ENCODE data around the gene FAM107B. TPM values are rescaled to one million over a fixed set of nuclear protein-coding genes. Genes with fewer than 3 reads are reported as not detected.

The FAM107B gene
- total and polyA plus RNA-seq, 2 of the 4 experiments (the other 2 are of a cell fraction): 26.4 to 27.1 TPM

GRCh38 chr10:14674376-14675050 is 100.2 kb downstream of the FAM107B start:
- peaks cover 7% of the 10 kb centered on the region for H3K4me1 ChIP-seq (ENCODE audit: control insufficient read depth, insufficient read depth, low read length)
- H4K20me1 ChIP-seq (ENCODE audit: insufficient read depth, low read length): peaks cover 4% of the 10 kb centered on the region; the same call in 1 of the 2 replicates
- ATAC-seq (ENCODE audit: low read depth) (no peak), DNase-seq (no peak)
- no peak overlapping the region for H4K91ac ChIP-seq (ENCODE audit: insufficient read depth, low read depth, low read length)
- in situ Hi-C loops (cut with MboI; ENCODE audit: low sequenced_read_pairs) (no loop called here), intact Hi-C loops (cut with micrococcal nuclease) (no loop called here), dilution Hi-C loops (cut with HindIII; ENCODE audit: low sequenced_read_pairs, unreplicated experiment) (no loop called here)
- no peaks in the 10 kb centered on the region for H3K27me3 ChIP-seq (ENCODE audit: control insufficient read depth, insufficient read depth, low read length)
- no peak overlapping the region for H2BK120ac ChIP-seq (ENCODE audit: low read depth, low read length)
- CTCF ChIA-PET: no interaction called here
- no peaks in the 10 kb centered on the region for H3K79me1 ChIP-seq (ENCODE audit: low read depth in 1 of 2, low read length in 2 of 2)
- no peaks in the 10 kb centered on the region for H3K9me3 ChIP-seq (ENCODE audit: control insufficient read depth, insufficient read depth, low read length)
- no CpG with 5 or more reads among the region's 8 CpGs for WGBS, 2 experiments (ENCODE audit: extremely low coverage in 2 of 2, insufficient read length in 1 of 2)
- no peak overlapping the region for H4K8ac ChIP-seq (ENCODE audit: low read depth in 2 of 2, low read length in 2 of 2)
- H3K4me2 ChIP-seq (ENCODE audit: low read depth, low read length): no peak overlapping the region
- H3K27ac ChIP-seq (ENCODE audit: insufficient read depth, low read length): no peak overlapping the region
- no peak overlapping the region for H3K9ac ChIP-seq (ENCODE audit: low read depth, low read length)
- H2AK9ac ChIP-seq (replicated peaks; ENCODE audit: low read depth, low read length, poor library complexity): no peak overlapping the region
- no peak overlapping the region for H2BK5ac ChIP-seq (ENCODE audit: low read depth, low read length, poor library complexity, severe bottlenecking)
- H3K23ac ChIP-seq (ENCODE audit: low read depth, low read length): no peak overlapping the region
- POLR2A ChIA-PET (ENCODE audit: unreplicated experiment): no interaction called here
- H3K36me3 ChIP-seq (ENCODE audit: control insufficient read depth, insufficient read depth, low read length): no peaks in the 10 kb centered on the region
- no peak overlapping the region for H3K14ac ChIP-seq (replicated peaks; ENCODE audit: low read depth, low read length)
- H4K5ac ChIP-seq (ENCODE audit: low read depth, low read length): no peak overlapping the region
- H3K9me1 ChIP-seq (ENCODE audit: insufficient read depth, low read length): peaks cover 6% of the 10 kb centered on the region; the same call in 1 of the 2 replicates
- no peak overlapping the region for H2AFZ ChIP-seq (replicated peaks; ENCODE audit: low read length, poor library complexity)
- BruUV-seq (replicated peaks): no TSS peak
- H2AK5ac ChIP-seq (ENCODE audit: low read depth, low read length): no peak overlapping the region
- no peak overlapping the region for H3K4ac ChIP-seq (ENCODE audit: low read depth, low read length)
- TF ChIP-seq POLR2A (IDR thresholded peaks at IDR 0.05; ENCODE audit: low read depth, low read length) (no peak), RCOR1 (IDR thresholded peaks at IDR 0.05; ENCODE audit: insufficient replicate concordance, low read length) (no peak), CTCF (conservative IDR thresholded peaks at IDR 0.05; ENCODE audit: low read depth, low read length) (no peak), CEBPB (IDR thresholded peaks at IDR 0.05; ENCODE audit: low read depth, low read length) (no peak), RAD21 (IDR thresholded peaks at IDR 0.05; ENCODE audit: low read length) (no peak), MAFK (IDR thresholded peaks at IDR 0.05; ENCODE audit: low read depth, low read length) (no peak), RFX5 (IDR thresholded peaks at IDR 0.05; ENCODE audit: low read depth, low read length) (no peak), MAZ (IDR thresholded peaks at IDR 0.05; ENCODE audit: borderline replicate concordance, low read depth, low read length) (no peak), NFE2L2 (IDR thresholded peaks at IDR 0.05; ENCODE audit: low read depth, low read length) (no peak), BHLHE40 (IDR thresholded peaks at IDR 0.05; ENCODE audit: low read depth, low read length) (no peak), CHD1 (IDR thresholded peaks at IDR 0.05; ENCODE audit: low read depth, low read length) (no peak), FOS (IDR thresholded peaks at IDR 0.05; ENCODE audit: low read depth, low read length) (no peak), SMC3 (IDR thresholded peaks at IDR 0.05; ENCODE audit: low read depth, low read length) (no peak), ELK1 (IDR thresholded peaks at IDR 0.05; ENCODE audit: borderline replicate concordance, low read depth, low read length) (no peak), MXI1 (IDR thresholded peaks at IDR 0.05; ENCODE audit: borderline replicate concordance, low read depth, low read length) (no peak), USF2 (IDR thresholded peaks at IDR 0.05; ENCODE audit: low read depth, low read length) (no peak)
- no peak overlapping the region for H3K4me3 ChIP-seq (ENCODE audit: insufficient read depth, low read depth, low read length)
- H3K56ac ChIP-seq (ENCODE audit: extremely low read depth, insufficient read depth, low read length): no peak overlapping the region
- H2BK20ac ChIP-seq (ENCODE audit: low read depth, low read length): no peak overlapping the region
- H2BK15ac ChIP-seq (ENCODE audit: low read depth, low read length): no peak overlapping the region
- no peak overlapping the region for H3K18ac ChIP-seq (ENCODE audit: low read depth, low read length)

Data from IMR-90 (cell line).